IPS-15b (cell line): ENCODE results near the gene RBM20.

ENCODE experiments used
- H3K27me3 ChIP-seq: one replicate; pipeline ENCODE4 v1.6.1; 2013; ENCODE audit warnings: low read length; ENCODE audit not compliant: control insufficient read depth, insufficient read depth
- H3K36me3 ChIP-seq: one replicate; pipeline ENCODE4 v1.6.1; 2013; ENCODE audit warnings: low read length; ENCODE audit not compliant: control insufficient read depth, insufficient read depth
- H3K4me1 ChIP-seq: one replicate; pipeline ENCODE4 v1.6.1; 2013; ENCODE audit warnings: mild to moderate bottlenecking, low read length; ENCODE audit not compliant: control insufficient read depth, insufficient read depth
- H3K4me3 ChIP-seq: one replicate; pipeline ENCODE4 v1.5.1; 2013; ENCODE audit warnings: low read depth, low read length
- H3K9ac ChIP-seq: one replicate; pipeline ENCODE4 v1.6.1; 2013; ENCODE audit warnings: low read depth, mild to moderate bottlenecking, low read length
- H3K9me3 ChIP-seq: one replicate; pipeline ENCODE4 v1.6.1; 2013; ENCODE audit warnings: mild to moderate bottlenecking, low read length; ENCODE audit not compliant: control insufficient read depth, insufficient read depth

RBM20 gene

GRCh38 chr10:110820321-110820814 is 176.2 kb downstream of the RBM20 start:
- Histone ChIP-seq H3K9ac (no peak overlapping the region), H3K27me3 (no peaks in the 10 kb centered on the region), H3K4me3 (no peak overlapping the region), H3K4me1 (peaks cover 8% of the 10 kb centered on the region), H3K9me3 (no peaks in the 10 kb centered on the region), H3K36me3 (no peaks in the 10 kb centered on the region)

DNA sequence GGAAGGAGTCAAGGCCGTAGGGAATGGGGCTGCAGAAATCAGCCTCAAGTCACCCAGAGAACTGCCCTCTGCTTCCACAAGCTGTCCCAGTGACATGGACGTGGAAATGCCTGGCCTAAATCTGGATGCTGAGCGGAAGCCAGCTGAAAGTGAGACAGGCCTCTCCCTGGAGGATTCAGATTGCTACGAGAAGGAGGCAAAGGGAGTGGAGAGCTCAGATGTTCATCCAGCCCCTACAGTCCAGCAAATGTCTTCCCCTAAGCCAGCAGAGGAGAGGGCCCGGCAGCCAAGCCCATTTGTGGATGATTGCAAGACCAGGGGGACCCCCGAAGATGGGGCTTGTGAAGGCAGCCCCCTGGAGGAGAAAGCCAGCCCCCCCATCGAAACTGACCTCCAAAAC is 177.4 kb downstream of the RBM20 start:
- H3K4me1 ChIP-seq, result peaks cover 8% of the 10 kb centered on the region
- H3K4me3 ChIP-seq, result no peak overlapping the region
- H3K36me3 ChIP-seq, result no peaks in the 10 kb centered on the region
- H3K9ac ChIP-seq, result no peak overlapping the region
- no peaks in the 10 kb centered on the region for H3K9me3 ChIP-seq
- H3K27me3 ChIP-seq, result no peaks in the 10 kb centered on the region

- no peak overlapping the region for H3K9ac ChIP-seq
- H3K4me1 ChIP-seq, result peaks cover 8% of the 10 kb centered on the region
- no peak overlapping the region for H3K4me3 ChIP-seq
- H3K27me3 ChIP-seq, result no peaks in the 10 kb centered on the region
- H3K9me3 ChIP-seq, result no peaks in the 10 kb centered on the region
- no peaks in the 10 kb centered on the region for H3K36me3 ChIP-seq
Observed at GRCh38 chr10:110822035-110822711, 178.0 kb downstream of the RBM20 start.

GRCh38 chr10:110822712-110823311 is 178.7 kb downstream of the RBM20 start:
- Histone ChIP-seq H3K9me3 (no peaks in the 10 kb centered on the region), H3K9ac (no peak overlapping the region), H3K27me3 (no peaks in the 10 kb centered on the region), H3K4me1 (peaks cover 8% of the 10 kb centered on the region), H3K36me3 (no peaks in the 10 kb centered on the region), H3K4me3 (no peak overlapping the region)

- Histone ChIP-seq H3K36me3 (no peaks in the 10 kb centered on the region), H3K27me3 (no peaks in the 10 kb centered on the region), H3K9ac (no peak overlapping the region), H3K9me3 (no peaks in the 10 kb centered on the region), H3K4me1 (peaks cover 8% of the 10 kb centered on the region), H3K4me3 (no peak overlapping the region)
Observed at GRCh38 chr10:110824152-110824441, 180.0 kb downstream of the RBM20 start.

DNA sequence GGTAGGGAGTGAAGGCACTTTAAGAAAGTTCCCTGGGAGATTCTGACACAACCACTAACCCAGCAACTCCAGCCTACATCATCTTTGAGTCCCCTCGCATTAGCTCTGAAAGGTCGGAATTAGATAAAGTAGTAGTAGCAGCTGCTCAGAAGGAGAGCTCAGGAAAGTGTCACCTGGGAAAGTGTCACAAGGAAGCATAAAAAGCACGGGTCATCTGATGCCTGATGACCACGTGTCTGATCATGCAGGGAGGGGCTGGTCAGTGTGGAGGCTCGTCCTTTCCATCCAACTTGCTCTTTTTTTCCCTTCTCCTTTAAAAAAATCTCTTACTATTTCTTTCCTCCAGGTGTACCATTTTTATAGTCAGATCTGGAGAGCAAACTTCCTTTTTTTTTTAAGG is 180.5 kb downstream of the RBM20 start:
- Histone ChIP-seq H3K4me3 (no peak overlapping the region), H3K9me3 (no peaks in the 10 kb centered on the region), H3K9ac (no peak overlapping the region), H3K27me3 (no peaks in the 10 kb centered on the region), H3K4me1 (peaks cover 8% of the 10 kb centered on the region), H3K36me3 (no peaks in the 10 kb centered on the region)

DNA sequence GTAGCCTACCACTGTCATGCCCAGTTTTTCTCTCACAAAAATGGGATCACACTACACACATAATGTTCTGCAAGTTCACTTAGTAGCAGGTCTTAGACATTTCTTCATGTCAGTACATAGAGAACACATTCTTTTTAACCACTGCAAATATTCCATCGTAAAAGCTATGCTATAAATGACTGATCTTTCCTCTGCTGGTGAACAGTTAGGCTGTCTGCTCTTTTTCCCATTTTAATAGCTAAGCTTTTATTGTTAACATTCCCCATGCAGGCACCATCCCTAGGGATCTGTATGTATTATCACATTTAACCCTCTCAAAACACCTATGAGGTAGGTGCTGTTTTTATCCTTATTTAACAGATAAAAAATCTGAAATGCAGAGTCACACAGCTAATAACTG is 181.4 kb downstream of the RBM20 start:
- H3K4me3 ChIP-seq, result no peak overlapping the region
- no peaks in the 10 kb centered on the region for H3K27me3 ChIP-seq
- no peak overlapping the region for H3K9ac ChIP-seq
- H3K4me1 ChIP-seq, result peaks cover 8% of the 10 kb centered on the region
- no peaks in the 10 kb centered on the region for H3K36me3 ChIP-seq
- no peaks in the 10 kb centered on the region for H3K9me3 ChIP-seq

DNA sequence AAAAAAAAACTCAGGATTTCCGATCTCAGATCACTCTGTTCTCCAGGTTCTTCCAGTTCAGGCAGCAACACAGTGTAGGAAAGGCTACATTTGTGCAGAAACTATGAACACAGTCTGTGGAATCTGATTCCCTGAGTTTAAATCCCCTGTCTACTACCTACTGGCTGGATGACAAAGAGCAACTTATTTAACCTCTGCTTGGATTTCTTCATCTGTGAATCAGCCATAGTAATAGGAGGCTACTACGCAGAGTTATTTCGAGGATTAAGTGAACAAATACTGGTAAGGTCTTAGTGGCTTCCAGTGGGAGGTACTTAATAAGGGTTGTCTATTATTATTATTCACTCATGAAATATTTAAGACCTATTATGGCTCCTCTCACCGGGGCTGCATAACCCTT is 183.3 kb downstream of the RBM20 start:
- Histone ChIP-seq H3K9me3 (no peaks in the 10 kb centered on the region), H3K27me3 (no peaks in the 10 kb centered on the region), H3K4me1 (peaks cover 6% of the 10 kb centered on the region), H3K9ac (no peak overlapping the region), H3K36me3 (no peaks in the 10 kb centered on the region), H3K4me3 (no peak overlapping the region)

DNA sequence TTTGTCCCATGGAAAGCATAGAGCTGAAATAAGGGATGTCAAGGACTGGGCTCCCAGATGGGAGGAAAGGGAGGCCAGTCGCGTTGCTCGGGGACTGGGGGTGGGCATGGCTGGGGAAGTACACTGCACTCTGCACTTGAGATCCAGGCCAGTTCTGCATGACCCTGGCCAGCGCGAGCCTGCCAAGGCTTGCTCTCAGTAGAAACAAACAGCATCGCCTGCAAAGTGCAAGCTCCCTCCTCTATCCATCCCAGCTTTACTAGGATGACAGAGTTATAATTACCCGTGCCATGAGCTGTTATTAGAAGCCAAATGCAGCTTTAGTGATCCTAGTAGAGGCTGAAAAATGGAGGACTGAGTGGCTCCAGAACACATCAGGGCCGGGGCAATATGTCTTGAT is 183.7 kb downstream of the RBM20 start:
- H3K36me3 ChIP-seq, result no peaks in the 10 kb centered on the region
- peaks cover 2% of the 10 kb centered on the region for H3K4me1 ChIP-seq
- H3K9me3 ChIP-seq, result no peaks in the 10 kb centered on the region
- H3K4me3 ChIP-seq, result no peak overlapping the region
- no peaks in the 10 kb centered on the region for H3K27me3 ChIP-seq
- H3K9ac ChIP-seq, result no peak overlapping the region

GRCh38 chr10:110828525-110828924 is 184.4 kb downstream of the RBM20 start:
- Histone ChIP-seq H3K4me3 (no peak overlapping the region), H3K9me3 (no peaks in the 10 kb centered on the region), H3K9ac (no peak overlapping the region), H3K36me3 (no peaks in the 10 kb centered on the region), H3K27me3 (no peaks in the 10 kb centered on the region), H3K4me1 (no peaks in the 10 kb centered on the region)

- no peak overlapping the region for H3K9ac ChIP-seq
- H3K27me3 ChIP-seq, result no peaks in the 10 kb centered on the region
- H3K4me1 ChIP-seq, result peaks cover 2% of the 10 kb centered on the region
- H3K4me3 ChIP-seq, result no peak overlapping the region
- H3K9me3 ChIP-seq, result no peaks in the 10 kb centered on the region
- no peaks in the 10 kb centered on the region for H3K36me3 ChIP-seq
Observed at GRCh38 chr10:110829721-110830410, 185.7 kb downstream of the RBM20 start.
